HG03108 (cell line): ENCODE results near the gene TUFT1.
"Not testable (repeated sequence)": the region's sequence is repeated elsewhere in the genome, so short reads cannot be mapped to it uniquely, and the experiment has no call there.

Experiments
- ATAC-seq: cut with Tn5 transposase; IDR thresholded peaks from one replicate; pipeline ENCODE4 v1.9.1; 2021; ENCODE audit warnings: moderate library complexity; ENCODE audit not compliant: unreplicated experiment

Gene TUFT1

DNA sequence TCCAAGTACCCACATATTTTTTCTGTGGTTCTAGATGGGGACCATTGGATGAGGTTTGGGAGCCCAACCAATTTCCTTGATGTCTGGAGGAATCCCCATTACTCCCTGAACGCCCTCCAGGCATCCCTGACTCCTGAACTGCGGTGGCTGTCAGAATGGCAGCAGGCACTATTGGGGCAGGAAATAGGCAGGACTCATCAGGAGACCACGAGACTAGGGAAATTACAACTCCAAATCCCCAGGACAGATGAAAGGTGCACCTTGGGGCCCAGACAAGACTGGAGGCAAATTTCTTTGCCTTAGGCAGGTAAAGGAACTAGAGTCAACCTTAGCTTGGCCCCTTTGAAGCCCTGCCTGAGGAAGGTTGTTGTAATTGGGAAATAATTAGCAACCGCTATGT, 27.8 kb upstream of the TUFT1 start:
- ATAC-seq, result no peak

DNA sequence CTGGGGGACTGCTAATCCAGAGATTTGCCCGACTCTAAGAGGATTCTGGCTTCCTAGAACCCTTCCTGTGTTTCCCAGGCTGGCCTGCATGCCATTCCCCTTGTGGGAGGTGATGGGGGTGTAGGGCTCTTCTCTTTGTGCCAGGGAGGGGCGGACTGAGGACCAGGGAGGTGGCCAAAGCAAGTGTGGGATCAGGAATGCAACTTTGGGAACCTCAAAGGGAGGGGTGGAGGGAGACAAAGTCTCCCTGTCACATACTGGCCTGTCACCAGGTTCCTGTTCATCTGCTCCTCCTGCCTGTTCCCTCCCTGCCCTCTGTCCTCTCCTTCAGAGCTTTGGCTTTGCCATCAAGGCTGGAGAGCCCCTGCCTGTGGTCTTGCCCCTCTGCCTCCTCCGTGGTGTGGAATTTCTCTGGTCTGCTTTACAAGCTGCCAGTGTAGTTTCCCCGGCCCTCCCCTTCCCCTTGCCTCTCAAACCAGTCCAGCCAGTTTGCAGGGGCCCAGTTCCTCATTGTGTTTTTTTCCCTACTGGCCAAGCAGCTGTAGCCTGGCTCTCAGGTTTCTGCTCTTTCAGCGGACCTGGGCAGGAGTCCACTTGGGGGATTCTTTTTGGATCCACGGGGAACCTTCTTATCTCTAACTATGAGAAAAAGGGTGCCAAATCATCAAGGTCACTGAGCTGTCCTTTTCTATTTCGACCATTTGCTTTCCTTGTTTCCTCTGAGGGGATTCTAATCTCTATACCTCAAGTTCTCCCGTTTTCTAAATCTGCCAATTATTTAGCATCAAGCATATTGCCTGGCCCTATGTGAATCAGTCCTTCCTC, 27.1 kb upstream of the TUFT1 start:
- ATAC-seq, result no peak

- ATAC-seq, result no peak
These were observed 26.4 kb upstream of the TUFT1 start for GRCh38 chr1:151513626-151514121.

DNA sequence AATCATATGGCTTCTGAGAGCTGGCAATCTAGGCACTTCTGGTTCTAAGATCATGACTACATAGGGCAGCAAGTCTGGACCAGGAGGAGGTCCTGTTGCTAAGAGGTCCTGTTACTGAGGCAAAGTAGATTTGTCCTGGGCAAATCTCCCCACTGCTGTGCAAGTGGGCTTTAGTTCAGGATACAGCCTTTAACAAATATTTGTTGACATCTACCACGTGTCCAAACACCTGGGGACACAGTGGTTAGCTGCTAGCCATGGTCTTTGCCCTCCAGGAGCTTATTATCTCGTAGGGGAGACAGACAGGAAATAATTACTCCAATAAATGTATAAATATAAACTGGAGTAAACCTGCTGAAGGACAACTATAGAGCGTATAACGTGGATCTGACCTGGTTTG, 25.7 kb upstream of the TUFT1 start:
- ATAC-seq, result no peak

- ATAC-seq, result no peak
These were observed 24.8 kb upstream of the TUFT1 start for GRCh38 chr1:151515265-151515664.

GRCh38 chr1:151516031-151516511, 24.0 kb upstream of the TUFT1 start:
- ATAC-seq, result no peak

DNA sequence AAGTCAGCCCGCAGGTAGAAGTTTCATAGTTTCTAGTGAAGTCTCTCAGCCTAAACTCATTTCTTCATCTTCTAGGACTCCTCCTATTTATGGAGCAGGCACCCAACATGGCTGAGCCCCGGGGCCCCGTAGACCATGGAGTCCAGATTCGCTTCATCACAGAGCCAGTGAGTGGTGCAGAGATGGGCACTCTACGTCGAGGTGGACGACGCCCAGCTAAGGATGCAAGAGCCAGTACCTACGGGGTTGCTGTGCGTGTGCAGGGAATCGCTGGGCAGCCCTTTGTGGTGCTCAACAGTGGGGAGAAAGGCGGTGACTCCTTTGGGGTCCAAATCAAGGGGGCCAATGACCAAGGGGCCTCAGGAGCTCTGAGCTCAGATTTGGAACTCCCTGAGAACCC, 21.7 kb upstream of the TUFT1 start:
- ATAC-seq, result no peak

- ATAC-seq, result no peak
These were observed 21.2 kb upstream of the TUFT1 start for GRCh38 chr1:151518936-151519335.

DNA sequence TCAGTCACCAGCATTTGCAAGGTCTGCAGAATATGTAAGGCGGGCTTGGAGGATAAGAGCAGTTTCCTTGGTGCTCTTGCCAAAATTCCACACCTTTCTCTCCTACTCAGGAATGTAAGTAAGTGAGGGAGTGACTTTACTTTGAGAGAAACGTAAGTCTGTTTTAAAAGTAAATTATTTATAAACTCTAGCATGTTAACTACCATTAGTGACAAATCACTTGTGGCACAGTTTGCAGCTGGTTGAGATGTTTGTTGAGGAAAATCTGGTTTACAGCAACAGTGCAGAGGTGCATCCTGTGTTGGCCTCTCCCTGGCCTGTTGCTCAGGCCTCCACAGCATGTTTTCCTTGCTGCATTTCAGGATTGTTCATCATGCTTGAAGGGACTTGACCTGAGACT, 20.4 kb upstream of the TUFT1 start:
- ATAC-seq, result no peak

- ATAC-seq, result no peak
These were observed 19.8 kb upstream of the TUFT1 start for GRCh38 chr1:151520359-151520758.

DNA sequence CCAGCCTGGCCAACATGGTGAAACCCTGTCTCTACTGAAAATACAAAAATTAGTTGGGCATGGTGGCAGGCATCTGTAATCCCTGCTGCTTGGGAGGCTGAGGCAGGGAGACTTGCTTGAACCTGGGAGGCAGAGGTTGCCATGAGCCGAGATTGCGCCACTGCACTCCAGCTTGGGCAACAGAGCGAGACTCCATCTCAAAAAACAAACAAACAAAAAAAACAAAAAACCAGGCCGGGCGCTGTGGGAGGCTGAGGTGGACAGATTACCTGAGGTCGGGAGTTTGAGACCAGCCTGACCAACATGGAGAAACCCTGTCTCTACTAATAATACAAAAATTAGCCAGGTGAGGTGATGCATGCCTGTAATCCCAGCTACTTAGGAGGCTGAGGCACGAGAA, 17.7 kb upstream of the TUFT1 start:
- ATAC-seq, result not testable (repeated sequence)

GRCh38 chr1:151523326-151523725, 16.8 kb upstream of the TUFT1 start:
- ATAC-seq, result no peak

DNA sequence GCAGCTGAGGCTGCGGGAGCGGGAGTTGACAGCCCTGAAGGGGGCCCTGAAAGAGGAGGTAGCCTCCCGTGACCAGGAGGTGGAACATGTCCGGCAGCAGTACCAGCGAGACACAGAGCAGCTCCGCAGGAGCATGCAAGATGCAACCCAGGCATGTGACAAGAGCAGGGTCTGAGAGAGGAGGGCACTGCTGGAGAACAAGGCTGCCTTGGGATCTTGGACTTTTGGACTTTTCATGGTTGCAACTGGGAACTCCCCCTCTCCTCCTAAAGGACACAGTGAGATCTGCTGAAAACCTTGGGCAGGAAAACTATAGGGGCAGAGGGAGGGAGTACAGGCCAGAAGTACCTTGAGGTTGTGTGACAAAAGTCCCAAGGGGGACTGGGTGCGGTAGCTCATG, 15.4 kb upstream of the TUFT1 start:
- ATAC-seq, result no peak

GRCh38 chr1:151526735-151527525, 13.2 kb upstream of the TUFT1 start:
- ATAC-seq, result no peak

DNA sequence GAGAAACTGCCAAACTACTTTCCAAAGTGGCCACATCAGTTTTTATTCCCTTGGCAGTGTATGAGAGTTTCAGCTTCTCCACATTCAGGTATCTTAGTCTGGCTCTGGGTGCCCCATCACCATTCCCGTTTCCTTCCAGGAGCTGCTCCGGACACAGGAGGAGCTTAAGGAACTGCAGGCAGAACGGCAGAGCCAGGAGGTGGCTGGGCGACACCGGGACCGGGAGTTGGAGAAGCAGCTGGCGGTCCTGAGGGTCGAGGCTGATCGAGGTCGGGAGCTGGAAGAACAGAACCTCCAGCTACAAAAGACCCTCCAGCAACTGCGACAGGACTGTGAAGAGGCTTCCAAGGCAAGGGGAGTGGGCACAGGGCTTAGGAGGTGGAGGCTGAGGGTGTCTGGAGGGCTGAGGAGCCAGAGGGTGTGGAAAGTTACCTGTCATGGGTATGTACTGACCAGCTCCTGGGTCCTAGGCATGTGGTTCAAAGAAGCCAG, 10.9 kb upstream of the TUFT1 start:
- ATAC-seq, result no peak

- no peak for ATAC-seq
These were observed 10.3 kb upstream of the TUFT1 start for GRCh38 chr1:151529781-151530180.

- ATAC-seq, result no peak
These were observed 9.6 kb upstream of the TUFT1 start for GRCh38 chr1:151530461-151530860.

- ATAC-seq, result no peak
These were observed 6.2 kb upstream of the TUFT1 start for GRCh38 chr1:151533870-151534269.

DNA sequence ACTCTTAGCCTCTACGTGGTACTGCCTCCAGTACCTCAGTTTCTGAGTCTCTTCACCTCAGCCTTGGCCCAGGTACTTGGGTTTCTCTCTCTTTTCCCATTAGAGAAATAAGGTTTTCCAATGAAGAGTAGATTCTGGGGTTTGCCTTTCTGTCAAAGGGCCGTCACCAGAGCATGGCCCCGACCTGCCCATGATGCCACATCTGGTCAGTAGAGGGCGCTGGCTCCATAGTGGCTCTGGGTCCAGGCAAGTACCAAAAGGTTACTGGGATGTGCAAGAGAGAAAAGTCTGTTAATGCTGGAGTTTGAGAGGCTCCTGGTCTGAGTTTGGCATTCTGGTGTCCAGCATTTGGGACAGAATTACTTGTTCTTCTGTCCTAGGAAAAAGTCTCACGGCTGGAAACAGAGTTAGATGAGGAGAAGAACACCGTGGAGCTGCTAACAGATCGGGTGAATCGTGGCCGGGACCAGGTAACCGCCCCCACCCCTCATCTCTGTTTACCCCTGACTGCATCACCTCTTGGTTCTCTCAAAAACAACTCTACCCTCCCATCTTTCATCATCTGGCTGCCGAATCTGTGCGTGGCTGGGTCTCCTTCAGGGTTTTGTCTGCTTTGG, 5.3 kb upstream of the TUFT1 start:
- no peak for ATAC-seq

DNA sequence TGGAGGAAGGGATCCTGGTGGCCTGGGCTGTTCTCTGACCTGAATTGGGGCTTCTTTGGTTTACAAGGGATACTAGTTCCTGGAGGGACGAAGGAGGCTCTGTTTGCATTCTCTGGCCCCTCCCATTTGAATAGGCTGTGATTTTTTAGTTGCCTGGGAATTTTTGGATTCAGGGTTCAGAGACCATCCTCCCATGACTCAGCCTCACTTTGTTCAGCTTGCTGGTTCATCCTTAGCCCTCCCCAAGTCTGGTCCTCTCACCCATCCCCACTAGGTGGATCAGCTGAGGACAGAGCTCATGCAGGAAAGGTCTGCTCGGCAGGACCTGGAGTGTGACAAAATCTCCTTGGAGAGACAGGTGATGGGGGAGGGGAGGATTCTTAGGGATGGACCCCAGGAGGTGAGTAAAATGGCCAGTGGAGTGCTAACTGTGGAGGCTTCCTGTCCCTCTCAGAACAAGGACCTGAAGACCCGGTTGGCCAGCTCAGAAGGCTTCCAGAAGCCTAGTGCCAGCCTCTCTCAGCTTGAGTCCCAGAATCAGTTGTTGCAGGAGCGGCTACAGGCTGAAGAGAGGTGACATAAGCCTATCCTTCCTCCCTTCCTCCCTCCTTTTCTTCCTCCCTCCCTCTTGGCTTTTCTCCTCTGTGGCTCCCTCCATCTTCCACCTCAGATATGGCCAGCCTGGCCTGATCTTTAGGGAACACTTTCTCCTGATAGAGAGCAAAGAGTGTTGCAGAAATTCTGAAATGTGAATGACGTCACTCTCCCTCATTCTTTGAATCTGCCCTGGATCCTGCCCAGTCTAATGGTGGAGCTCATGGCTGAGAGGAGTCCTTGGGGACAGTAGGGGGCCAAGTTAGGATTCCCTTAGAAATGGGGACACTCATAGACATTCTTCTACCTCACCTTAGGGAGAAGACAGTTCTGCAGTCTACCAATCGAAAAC, 4.5 kb upstream of the TUFT1 start:
- ATAC-seq, result no peak
